ENCODE data around the gene TMEM174. TPM values are rescaled to one million over a fixed set of nuclear protein-coding genes. Genes with fewer than 3 reads are reported as not detected.

Gene TMEM174
- total RNA-seq, 1 donor from 2014 or later: not detected

DNA sequence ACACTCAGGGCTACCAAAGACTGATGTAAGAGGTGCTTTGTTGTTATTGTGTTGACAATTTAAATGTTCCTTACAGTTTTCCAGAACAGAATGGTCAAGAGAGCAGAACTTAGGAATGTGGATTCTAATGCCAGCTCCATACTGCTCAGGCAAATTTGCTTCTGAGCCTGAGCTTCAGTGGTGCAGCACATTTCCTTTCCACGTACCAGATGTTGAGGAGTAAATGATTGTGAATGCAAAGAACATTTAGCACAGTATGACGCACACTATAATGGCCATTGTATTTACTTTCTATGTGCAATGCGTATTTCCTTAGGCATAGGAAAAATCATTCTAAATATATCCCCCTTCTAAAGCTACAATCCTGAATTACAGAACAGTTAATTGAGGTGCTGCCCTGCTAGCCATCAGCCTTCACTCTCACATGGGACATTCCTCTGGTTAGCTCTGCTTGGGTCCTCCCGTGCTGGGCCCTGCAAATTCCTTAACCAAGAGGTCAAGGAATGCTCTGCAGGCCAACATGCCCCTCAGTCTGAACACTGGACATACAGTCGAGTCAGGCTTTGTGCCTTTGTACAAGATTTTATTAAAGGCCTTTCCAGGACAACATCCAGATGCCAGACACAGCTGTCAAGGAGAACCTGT is 21.1 kb upstream of the TMEM174 start:
- H2AFZ ChIP-seq (replicated peaks): no peak overlapping the region
- no peaks in the 10 kb centered on the region for H3K9me3 ChIP-seq (ENCODE audit: low read depth)
- H3K27ac Mint-ChIP-seq: no peak overlapping the region
- H3K9ac ChIP-seq: no peak overlapping the region
- H3F3A ChIP-seq (ENCODE audit: low read depth): no peaks in the 10 kb centered on the region
- no peaks in the 10 kb centered on the region for H3K27me3 ChIP-seq
- H3K4me3 Mint-ChIP-seq: no peak overlapping the region
- no peak overlapping the region for H3K4me3 ChIP-seq
- H3K36me3 Mint-ChIP-seq: no peaks in the 10 kb centered on the region
- no peaks in the 10 kb centered on the region for H3K9me3 Mint-ChIP-seq
- H3K79me2 ChIP-seq (ENCODE audit: low read depth): no peaks in the 10 kb centered on the region
- no peaks in the 10 kb centered on the region for H3K36me3 ChIP-seq
- no peak overlapping the region for H3K27ac ChIP-seq
- H3K27me3 Mint-ChIP-seq (ENCODE audit: insufficient read depth, low read depth): peaks cover 2% of the 10 kb centered on the region
- H4K20me1 ChIP-seq (ENCODE audit: low read depth): no peaks in the 10 kb centered on the region
- no peak overlapping the region for H3K4me2 ChIP-seq
- H3K4me1 Mint-ChIP-seq: peaks cover 7% of the 10 kb centered on the region
- TF ChIP-seq, protein P1, sequence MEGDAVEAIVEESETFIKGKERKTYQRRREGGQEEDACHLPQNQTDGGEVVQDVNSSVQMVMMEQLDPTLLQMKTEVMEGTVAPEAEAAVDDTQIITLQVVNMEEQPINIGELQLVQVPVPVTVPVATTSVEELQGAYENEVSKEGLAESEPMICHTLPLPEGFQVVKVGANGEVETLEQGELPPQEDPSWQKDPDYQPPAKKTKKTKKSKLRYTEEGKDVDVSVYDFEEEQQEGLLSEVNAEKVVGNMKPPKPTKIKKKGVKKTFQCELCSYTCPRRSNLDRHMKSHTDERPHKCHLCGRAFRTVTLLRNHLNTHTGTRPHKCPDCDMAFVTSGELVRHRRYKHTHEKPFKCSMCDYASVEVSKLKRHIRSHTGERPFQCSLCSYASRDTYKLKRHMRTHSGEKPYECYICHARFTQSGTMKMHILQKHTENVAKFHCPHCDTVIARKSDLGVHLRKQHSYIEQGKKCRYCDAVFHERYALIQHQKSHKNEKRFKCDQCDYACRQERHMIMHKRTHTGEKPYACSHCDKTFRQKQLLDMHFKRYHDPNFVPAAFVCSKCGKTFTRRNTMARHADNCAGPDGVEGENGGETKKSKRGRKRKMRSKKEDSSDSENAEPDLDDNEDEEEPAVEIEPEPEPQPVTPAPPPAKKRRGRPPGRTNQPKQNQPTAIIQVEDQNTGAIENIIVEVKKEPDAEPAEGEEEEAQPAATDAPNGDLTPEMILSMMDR (IDR thresholded peaks at IDR 0.05): no peak
- TF ChIP-seq EZH2phosphoT487 (IDR thresholded peaks at IDR 0.05) (no peak), EZH2 (IDR thresholded peaks at IDR 0.05) (no peak)
- DNase-seq (ENCODE audit: low spot score): no peak
- H3K4me1 ChIP-seq: no peaks in the 10 kb centered on the region

DNA sequence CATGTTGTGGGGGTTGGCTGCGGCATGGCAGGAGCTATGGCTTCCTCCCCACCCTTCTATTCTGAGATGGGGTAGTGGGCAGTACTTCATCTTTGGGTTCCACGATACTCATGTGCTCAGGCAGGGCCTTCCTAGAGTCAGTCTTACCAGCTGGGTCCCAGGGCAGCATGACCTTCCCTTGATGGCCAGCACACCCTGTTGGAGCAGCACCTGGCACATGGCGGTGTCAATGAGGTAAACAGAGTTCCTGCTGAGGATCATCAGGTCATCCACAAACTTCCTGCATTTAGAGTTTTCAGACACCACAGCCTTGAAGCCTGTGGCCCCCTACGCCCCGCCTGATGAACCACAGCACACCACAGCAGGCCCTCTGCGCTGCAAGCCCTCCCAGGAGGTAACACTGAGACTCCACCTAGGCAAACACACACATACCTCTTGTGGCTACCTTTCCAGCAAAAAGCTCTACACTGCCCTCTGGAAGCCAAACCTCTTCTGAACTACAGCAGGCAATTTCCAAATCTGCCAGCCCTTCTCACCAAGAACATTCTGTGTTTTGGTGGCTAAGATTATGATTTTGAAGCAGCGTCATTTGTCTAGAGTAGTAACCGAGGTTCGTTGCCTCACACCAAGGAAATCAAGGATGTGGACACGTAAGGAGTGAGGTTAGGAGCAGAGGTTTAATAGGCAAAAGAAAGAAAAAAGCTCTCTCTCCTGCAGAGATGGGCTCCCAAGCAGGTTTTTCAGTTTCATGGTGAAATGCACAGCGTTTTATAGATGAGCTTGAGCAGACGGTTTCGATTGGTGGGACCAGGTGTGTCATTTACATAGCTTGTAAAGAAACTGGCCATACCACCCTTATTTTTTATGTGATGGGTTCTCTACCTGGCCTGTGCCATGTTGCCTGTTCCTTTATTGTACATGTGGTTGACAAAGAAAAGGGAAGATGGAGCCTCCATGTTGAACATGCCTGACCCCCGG is 20.3 kb upstream of the TMEM174 start:
- Histone ChIP-seq H3K4me3 (no peak overlapping the region), H3K79me2 (ENCODE audit: low read depth) (no peaks in the 10 kb centered on the region), H3K9ac (no peak overlapping the region), H3K4me1 (no peaks in the 10 kb centered on the region), H3K27ac (no peak overlapping the region), H2AFZ (replicated peaks) (no peak overlapping the region), H3K9me3 (ENCODE audit: low read depth) (no peaks in the 10 kb centered on the region), H3K4me2 (no peak overlapping the region), H4K20me1 (ENCODE audit: low read depth) (no peaks in the 10 kb centered on the region), H3K27me3 (no peaks in the 10 kb centered on the region), H3F3A (ENCODE audit: low read depth) (no peaks in the 10 kb centered on the region), H3K36me3 (no peaks in the 10 kb centered on the region)
- Mint-ChIP-seq H3K27me3 (ENCODE audit: insufficient read depth, low read depth) (peaks cover 2% of the 10 kb centered on the region), H3K27ac (no peak overlapping the region), H3K4me1 (peaks cover 9% of the 10 kb centered on the region), H3K4me3 (no peak overlapping the region), H3K9me3 (no peaks in the 10 kb centered on the region), H3K36me3 (no peaks in the 10 kb centered on the region)
- no peak for DNase-seq (ENCODE audit: low spot score)
- TF ChIP-seq, protein P1 (IDR thresholded peaks at IDR 0.05): no peak
- no peak for TF ChIP-seq EZH2 (IDR thresholded peaks at IDR 0.05)
- TF ChIP-seq EZH2phosphoT487 (IDR thresholded peaks at IDR 0.05): no peak

DNA sequence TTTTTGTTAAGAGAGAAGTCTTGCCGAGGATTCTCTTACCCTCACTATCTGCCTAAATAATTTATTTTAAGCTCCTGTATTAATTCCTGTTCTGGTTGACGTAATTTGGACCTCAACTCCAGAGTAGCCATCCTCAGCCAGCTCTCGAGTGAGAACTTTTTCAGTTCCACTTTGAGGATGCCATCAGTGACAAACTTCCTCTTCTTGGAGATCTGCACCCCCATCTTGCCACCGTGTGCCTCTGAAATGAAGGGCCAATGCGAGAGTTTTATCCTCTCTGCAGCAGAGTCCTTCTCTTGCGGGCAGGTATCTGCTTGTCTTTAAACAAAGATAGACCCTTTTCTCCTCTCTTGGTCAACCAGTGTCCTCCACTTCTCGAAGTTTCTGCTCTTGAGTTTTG is 19.5 kb upstream of the TMEM174 start:
- Histone ChIP-seq H2AFZ (replicated peaks) (no peak overlapping the region), H3K4me3 (no peak overlapping the region), H3K27ac (no peak overlapping the region), H3K79me2 (ENCODE audit: low read depth) (no peaks in the 10 kb centered on the region), H3K4me1 (no peaks in the 10 kb centered on the region), H3K9ac (no peak overlapping the region), H4K20me1 (ENCODE audit: low read depth) (no peaks in the 10 kb centered on the region), H3K9me3 (ENCODE audit: low read depth) (no peaks in the 10 kb centered on the region), H3K36me3 (no peaks in the 10 kb centered on the region), H3K4me2 (no peak overlapping the region), H3K27me3 (no peaks in the 10 kb centered on the region), H3F3A (ENCODE audit: low read depth) (no peaks in the 10 kb centered on the region)
- Mint-ChIP-seq H3K4me3 (no peak overlapping the region), H3K4me1 (peaks cover 13% of the 10 kb centered on the region), H3K9me3 (no peaks in the 10 kb centered on the region), H3K27ac (no peak overlapping the region), H3K36me3 (no peaks in the 10 kb centered on the region), H3K27me3 (ENCODE audit: insufficient read depth, low read depth) (peaks cover 2% of the 10 kb centered on the region)
- TF ChIP-seq, protein P1 (IDR thresholded peaks at IDR 0.05): no peak
- TF ChIP-seq EZH2phosphoT487 (IDR thresholded peaks at IDR 0.05) (no peak), EZH2 (IDR thresholded peaks at IDR 0.05) (no peak)
- no peak for DNase-seq (ENCODE audit: low spot score)
